OCI-M2 (cell line): ENCODE results near the gene VSIG4.
"Not testable (repeated sequence)": the region's sequence is repeated elsewhere in the genome, so short reads cannot be mapped to it uniquely, and the experiment has no call there.

ENCODE experiments used
- DNase-seq: peaks from one replicate; lab custom pipeline; 2025; ENCODE audit not compliant: unreplicated experiment; lab: John Stamatoyannopoulos, UW

The VSIG4 gene

DNA sequence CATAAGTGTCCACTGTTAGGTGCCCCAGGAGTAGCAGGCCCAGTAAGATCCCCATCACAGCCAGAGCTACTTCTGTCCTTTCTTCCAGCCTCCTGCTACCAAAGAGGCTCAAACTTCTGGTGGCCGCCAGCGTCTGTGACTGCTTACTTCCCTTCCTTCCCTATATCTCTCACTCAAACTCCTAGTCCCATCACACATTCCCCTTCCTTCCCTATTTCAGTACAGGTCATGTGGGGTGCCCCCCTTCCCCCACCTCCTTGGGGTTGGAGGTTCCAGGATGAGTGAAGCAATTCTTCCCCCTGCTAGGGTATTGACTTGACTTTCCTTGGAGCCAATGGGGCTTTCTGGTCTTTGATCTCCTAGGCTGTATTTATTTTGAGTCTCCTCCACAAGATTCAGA lies at the start of gene VSIG4:
Gene VSIG4 (minus strand): TSS at position 137 of the 400 bp plus-strand sequence. CDS start 82 bp downstream, at position 55.
- no peak for DNase-seq

- DNase-seq = no peak
These were observed 36.9 kb upstream of the VSIG4 start for GRCh38 chrX:66076801-66077200.

DNA sequence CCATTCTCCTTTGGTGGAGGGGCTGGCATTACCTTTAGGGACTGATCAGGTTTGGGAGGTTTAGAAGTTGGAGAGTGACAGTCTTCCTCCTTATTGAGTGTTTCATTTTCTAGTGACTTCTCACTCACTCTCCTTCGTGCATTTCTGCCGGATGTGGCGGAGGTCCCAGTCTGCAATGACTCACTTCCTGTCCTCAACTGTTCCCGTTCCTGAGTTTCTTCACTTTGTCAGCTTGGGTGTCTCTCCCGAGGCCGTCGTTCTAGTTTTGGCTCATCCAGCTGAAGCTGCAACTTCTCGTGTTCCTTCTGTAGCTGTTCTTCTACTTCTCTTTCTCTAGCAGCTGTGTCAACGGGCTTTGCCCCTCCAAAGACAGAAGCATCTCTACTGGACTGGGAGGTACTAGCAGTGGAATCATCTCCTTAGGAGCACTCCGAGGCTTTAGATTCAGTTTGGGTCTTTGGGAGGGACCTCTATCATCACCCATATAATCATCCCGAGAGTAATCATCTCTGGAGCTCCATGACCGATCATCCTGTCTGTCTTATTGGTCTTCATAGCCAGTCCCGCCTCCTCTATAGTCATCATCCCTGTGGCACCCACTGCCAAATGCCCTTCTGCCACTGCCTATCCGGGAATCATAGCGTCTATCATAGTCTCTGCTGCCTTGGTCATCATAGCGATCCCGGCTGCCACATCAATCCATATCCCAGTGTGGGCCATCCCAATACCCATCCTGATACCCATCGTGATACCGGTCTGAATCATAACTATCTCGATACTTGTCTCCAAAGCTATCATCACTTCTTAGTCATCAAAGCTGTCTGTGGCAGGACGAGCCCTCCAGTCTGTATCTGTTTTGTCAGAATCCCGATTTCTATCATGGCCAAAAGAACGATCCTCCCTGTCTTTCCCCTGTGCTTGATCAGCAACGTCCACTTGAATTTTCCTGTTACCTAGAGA lies 35.3 kb upstream of the VSIG4 start:
- DNase-seq = no peak

DNA sequence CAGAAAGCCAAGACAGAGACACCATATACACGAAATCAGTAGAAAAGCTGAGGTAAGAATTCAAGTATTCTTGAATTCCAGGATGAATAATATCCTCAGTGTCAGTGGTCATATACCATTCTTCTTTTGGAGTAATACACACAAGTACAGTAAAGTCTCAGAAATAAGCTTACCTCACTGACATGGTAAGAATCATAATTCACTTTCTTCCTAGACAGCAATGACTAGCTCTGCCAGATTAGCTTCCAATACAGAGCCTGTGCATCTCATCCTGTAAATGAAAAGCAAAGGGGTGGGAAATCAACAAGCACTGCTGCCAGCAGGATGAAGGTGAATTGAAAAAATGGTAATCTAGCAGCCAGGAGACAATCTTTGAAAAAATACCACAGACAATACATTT lies 31.2 kb upstream of the VSIG4 start:
- no peak for DNase-seq

DNA sequence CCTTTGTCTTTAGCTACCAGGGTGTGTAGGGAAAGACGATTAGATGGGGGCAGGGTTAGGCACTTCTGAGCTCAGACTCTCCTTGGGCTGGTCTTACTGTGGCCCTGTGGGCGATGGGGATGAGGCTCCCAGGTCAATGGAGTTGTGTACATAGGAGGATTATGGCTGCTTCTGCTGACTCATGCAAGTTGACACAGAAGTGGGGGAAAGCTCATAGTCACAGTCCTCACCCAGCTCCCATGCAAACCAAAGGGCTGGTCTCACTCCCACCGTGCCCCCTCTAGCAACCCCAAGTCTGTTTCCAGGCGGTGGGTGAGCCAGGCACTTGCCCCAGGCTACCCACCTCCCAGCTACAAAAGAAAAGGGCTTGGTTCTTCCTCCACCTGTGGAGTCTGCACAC lies 24.4 kb upstream of the VSIG4 start:
- DNase-seq = no peak

- not testable (repeated sequence) for DNase-seq
These were observed 17.1 kb upstream of the VSIG4 start for GRCh38 chrX:66057019-66057418.

DNA sequence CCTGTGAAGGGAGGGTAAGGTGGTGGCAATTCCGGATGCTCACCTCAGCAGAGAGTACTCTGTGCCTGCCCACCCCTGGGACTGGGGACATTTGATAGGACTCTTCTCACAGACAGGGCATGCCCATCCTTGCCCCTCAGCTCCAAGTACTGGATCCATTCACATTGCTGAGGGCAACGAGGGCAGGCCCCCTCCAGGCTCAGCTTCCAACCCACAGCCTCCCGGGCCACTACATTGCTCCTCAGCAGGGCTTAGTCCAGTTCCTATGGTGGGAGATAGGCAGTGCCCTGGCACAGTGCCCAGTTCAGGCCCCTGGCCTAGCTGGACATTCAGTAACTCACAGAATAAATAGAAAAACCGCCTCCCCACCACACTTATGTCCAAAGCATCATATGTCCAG lies 15.1 kb upstream of the VSIG4 start:
- no peak for DNase-seq

DNA sequence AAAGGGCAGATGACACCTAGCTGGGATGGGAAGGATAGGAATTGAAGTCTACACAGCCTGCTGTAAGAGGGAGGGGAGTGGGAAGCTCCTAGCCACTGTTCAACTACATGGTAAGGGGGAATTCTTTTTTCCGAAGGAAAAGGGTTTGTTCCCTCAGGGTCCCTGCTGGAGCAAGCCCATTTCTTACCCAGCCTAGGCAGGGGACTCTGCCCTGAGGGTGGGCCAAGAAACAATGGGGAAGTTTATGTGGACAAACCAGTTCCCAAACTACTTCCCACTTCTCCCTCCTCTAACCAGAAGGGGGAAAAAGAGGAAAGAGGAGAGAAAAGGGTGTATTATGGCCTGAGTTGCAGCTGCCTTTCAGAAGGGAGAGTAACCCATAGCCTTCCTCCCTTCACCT lies 13.5 kb upstream of the VSIG4 start:
- no peak for DNase-seq

- DNase-seq = no peak
These were observed 12.1 kb upstream of the VSIG4 start for GRCh38 chrX:66051980-66052379.

GRCh38 chrX:66050140-66050569 lies 10.3 kb upstream of the VSIG4 start:
- DNase-seq = no peak

DNA sequence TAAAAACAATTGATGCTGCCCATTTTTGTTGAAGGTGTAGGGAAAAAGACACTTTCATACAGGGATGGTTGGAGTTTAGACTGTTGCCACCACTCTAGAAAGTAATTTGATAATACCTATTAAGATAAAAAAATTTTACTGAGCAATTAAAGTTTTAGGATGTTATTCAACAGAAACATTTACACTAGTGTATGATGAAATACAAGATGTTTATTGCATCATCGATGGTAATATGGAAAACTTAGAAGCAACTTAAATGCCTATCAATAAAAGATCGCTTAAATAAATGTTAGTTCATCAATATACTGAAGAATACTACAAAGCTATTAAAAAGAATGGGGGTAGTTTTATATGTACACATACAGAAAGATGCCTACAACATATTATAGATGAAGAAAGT lies 9.2 kb upstream of the VSIG4 start:
- no peak for DNase-seq

DNA sequence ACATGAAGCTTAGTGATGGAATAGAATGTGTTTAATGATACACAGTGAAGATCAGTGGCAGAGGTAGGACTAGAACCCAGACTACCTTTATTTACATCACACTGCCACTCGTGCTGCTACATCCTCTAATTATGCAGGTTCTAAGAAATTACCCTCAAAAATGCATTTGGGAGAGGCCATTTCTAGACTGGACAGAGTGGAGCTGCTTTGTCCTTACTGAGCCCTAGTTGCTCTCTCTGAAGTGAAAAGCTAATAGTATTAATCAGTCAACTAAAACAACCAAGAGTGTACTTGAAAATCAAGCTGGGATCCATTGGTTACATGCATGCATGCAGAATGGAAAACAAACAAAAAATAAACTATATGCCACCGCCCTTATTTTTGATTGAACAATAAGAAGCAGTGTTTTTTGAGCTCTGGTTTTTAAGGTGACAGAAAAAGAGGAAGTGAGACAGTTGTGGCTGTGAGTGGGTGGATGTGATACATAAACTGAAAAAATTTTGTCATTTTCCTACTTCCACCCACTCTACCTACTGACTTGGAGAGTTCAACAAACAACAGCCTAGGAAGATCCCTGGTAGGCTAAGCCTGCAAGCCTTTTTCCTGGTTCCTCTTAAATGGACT lies 6.8 kb upstream of the VSIG4 start:
- no peak for DNase-seq

DNA sequence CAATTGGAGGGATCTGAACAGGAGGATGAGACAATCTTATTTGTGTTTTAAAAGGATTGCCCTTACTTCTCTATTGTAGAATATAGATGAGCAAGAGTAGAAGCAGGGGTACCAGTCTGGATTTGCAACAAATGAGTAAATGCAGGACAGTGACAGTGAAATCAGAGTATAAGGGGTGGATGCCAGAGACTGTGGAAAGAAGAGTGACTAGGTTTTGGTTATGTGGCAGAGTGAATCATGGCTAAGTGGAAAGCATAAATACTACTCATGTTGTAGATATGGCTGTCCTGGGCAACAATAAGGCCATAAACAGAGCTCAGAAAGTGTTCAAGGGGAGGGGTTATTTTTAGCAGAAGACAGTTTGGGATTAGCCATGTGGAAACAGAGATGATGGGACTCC lies 6.0 kb upstream of the VSIG4 start:
- DNase-seq = no peak

- DNase-seq = no peak
These were observed 3.7 kb upstream of the VSIG4 start for GRCh38 chrX:66043584-66043983.

DNA sequence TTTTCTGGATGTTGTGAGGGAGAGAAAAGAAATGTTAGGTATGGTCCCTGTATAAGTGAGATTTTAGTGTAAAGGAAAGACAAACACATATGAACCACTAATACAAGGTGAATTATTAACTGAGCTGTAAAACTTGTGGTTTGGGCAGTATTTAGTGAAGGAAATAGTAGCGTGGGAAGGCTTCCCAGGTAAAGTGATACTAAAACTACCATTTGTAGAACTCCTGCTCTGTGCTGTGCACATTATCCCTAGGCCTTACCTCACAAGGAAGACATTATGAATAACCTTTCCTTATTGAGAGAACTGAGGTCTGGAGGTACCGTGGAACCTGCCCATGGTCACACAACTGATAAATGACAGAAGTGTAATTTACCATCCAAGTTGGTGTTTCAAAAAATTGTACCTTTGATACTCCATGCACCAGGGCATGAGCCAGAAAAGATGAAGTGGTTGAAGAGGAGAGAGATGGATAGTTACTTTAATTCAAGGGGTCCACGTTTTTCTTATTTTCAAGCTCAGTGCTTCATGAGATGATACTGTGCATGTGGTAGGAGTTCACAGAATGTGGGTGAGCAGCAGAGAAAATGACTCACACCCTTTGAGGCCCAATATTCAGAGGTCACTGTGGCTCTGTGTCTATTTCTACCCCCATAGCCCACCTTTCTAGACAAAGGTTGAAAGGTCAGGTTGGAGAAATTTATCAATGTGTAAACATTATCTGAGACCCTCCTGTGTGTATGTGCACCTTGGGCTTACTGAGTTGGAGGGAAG lies 2.6 kb upstream of the VSIG4 start:
- no peak for DNase-seq

DNA sequence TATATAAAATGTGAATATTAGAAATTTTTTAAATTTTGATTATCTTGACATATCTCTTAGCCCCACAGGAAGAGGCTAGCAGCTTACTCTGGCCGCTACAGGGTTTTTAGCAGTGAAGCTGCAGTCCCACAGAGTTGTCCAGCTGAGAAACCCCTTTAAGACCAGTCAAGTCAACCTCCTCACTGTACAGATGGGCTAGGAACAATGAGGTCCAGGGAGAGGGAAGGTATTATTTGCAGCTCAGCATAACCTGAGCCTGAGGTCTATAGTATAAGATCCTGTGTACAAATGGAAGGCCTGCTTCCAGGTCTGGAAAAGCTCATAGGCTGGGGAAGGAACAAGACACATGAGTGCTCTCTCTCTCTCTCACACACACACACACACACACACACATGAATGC lies 1.8 kb downstream of the VSIG4 start:
- no peak for DNase-seq

DNA sequence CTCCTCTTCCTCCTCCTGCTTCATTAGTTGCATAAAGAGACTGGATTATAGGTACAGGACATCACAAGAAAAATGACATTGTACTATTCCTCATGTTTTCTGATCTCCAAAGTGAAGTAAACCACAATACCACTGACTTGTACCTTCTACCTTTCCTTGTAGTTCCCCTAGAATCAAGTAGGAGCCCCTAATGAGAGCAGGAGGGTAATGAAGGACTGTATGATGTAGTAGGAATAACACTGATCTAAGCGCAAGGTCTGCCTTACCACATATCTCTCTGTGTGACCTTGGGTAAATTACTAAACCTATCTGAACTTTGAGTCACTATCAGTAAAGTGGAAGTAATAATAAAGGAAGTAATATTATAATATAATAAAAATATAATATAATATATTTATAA lies 3.6 kb downstream of the VSIG4 start:
- no peak for DNase-seq

DNA sequence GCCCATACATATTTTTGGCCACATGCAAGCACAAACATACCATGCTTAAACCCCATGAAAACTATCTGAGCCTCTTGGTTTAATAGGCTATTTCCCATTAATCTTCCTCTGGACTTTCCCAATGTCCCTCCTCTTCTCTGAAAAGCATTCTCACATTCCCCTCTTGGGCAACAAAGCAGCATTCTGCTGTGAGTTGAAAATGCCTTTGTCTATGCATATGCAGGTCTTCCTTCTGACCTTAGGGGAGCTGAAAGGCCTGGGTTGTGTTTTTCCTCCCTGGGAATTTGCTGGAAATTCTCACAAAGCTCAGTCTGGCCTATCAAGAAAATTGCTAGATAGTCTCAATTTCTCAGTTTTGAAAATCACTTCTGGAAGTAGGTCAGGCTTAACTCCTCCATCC lies 4.2 kb downstream of the VSIG4 start:
- no peak for DNase-seq

GRCh38 chrX:66030505-66031317 lies 9.2 kb downstream of the VSIG4 start:
- peak; percentile 32 for DNase-seq

- no peak for DNase-seq
These were observed 10.9 kb downstream of the VSIG4 start for GRCh38 chrX:66028936-66029335.

DNA sequence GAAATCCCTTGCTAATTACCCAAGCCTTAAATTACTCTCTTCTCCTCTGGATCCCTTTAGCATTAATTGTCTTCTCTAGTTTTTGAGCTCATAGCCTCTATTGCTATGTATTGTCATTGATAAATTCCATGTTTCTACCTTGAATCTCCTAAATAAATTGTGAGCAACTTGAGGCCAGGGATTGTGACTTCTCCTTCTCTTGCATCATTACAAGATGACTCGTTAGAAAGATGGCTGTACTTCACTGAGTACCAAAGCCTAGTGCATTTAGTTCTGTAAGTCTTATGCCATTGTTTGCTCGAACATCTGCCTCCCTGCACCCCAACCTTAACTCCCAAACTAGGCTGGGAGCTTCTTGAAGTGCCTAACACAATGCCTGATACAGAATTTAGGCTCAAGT lies 15.3 kb downstream of the VSIG4 start:
- no peak for DNase-seq
